Activated naive CD4-positive, alpha-beta T cell treated with anti-CD3 and anti-CD28 coated beads, Interleukin-2, amount 10 ng/mL, durations not matched to agents 7 days and 5 days (primary cell): ENCODE results near the gene NPHP4.

Experiments
- CTCF ChIA-PET: fragments of 350-600 bp; sonication (Branson Sonifier 250); formaldehyde crosslinking; loops from one replicate; lab custom pipeline; 2021; ENCODE audit warnings: antibody characterized with exemption; lab: Charles Lee
- DNase-seq: peaks from one replicate; pipeline ENCODE4 v3.0.0-alpha.2; 2020
- H3K27ac Mint-ChIP-seq: one replicate; pipeline ENCODE4 v1.8.0; 2021; ENCODE audit warnings: mild to moderate bottlenecking, moderate library complexity, mixed read lengths
- H3K27me3 Mint-ChIP-seq: one replicate; pipeline ENCODE4 v1.8.0; 2021; ENCODE audit warnings: mild to moderate bottlenecking, mixed read lengths
- H3K36me3 Mint-ChIP-seq: one replicate; pipeline ENCODE4 v1.8.0; 2021; ENCODE audit warnings: mixed read lengths
- H3K4me1 Mint-ChIP-seq: one replicate; pipeline ENCODE4 v1.8.0; 2021; ENCODE audit warnings: mixed read lengths
- H3K4me3 Mint-ChIP-seq: one replicate; pipeline ENCODE4 v1.8.0; 2021; ENCODE audit warnings: mild to moderate bottlenecking, moderate library complexity, mixed read lengths
- H3K9me3 Mint-ChIP-seq: one replicate; pipeline ENCODE4 v1.8.0; 2021; ENCODE audit warnings: mixed read lengths

NPHP4 gene

DNA sequence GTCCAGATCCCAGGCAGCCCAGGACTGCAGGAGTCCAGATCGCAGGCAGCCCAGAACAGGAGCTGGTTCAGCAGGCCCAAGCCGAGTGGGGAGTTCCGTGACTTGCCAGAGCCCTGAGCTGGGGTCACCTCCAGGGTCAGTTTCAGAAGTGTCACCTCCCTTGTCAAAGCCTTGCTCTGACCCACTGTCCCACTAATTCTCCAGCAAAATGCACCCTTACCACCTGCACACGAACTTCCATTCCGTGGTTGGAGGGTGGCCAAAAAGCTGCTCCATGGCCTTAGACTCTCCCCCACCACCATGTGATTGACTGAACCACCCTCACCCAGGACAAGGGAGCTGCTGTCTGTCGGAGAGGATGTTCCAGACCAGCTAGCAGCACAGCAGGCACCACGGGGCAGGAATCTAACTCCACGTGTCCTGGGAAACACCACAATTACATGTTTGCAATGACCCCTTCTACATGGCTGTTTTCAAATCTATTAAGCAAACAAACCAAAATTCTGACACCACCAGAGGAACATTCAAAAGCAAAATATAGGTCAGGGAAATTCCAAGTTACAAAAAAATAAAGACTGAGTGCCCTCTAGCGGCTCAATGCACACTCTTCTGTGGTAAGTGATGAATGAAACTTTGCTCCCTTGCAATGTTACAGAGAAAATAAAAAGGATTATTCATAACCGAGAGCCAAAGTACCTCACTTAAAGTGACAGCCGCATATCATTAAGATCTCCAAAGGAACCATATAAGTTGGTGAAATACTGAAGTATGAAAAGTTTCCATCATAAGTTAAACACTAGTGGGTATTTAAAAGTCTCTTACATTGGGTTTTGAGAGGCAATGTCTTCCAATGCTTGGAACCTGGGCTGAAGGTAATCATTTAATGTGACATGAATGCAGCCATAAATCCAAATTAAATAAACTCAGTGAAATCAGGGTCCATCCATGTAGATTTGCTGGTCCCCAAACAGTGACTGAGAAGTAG, 76.3 kb downstream of the NPHP4 start:
- Mint-ChIP-seq H3K4me3 (no peak overlapping the region), H3K4me1 (no peaks in the 10 kb centered on the region), H3K27me3 (no peaks in the 10 kb centered on the region), H3K36me3 (no peaks in the 10 kb centered on the region), H3K9me3 (no peaks in the 10 kb centered on the region), H3K27ac (no peak overlapping the region)
- CTCF ChIA-PET, result interaction anchor here (1.0 to 1.9 kb wide), 3 partner anchors 22 to 60 kb away, joined by 3 to 4 read pairs (median 3); no protein-coding TSS in a partner anchor
- peak; percentile 44 for DNase-seq

- H3K4me3 Mint-ChIP-seq, result no peak overlapping the region
- DNase-seq, result no peak
- H3K27ac Mint-ChIP-seq, result no peak overlapping the region
- CTCF ChIA-PET, result interaction anchor here (1.0 to 1.9 kb wide), 3 partner anchors 23 to 404 kb away, joined by 3 to 4 read pairs (median 4); no protein-coding TSS in a partner anchor
- no peaks in the 10 kb centered on the region for H3K36me3 Mint-ChIP-seq
- H3K9me3 Mint-ChIP-seq, result no peaks in the 10 kb centered on the region
- no peaks in the 10 kb centered on the region for H3K27me3 Mint-ChIP-seq
- no peaks in the 10 kb centered on the region for H3K4me1 Mint-ChIP-seq
Measured at GRCh38 chr1:5914676-5915365, 77.4 kb downstream of the NPHP4 start.

GRCh38 chr1:5913876-5914275, 78.3 kb downstream of the NPHP4 start:
- CTCF ChIA-PET, result interaction anchor here (1.7 kb wide), 1 partner anchor 403 kb away, joined by 4 read pairs; no protein-coding TSS in a partner anchor
- no peak overlapping the region for H3K27ac Mint-ChIP-seq
- H3K36me3 Mint-ChIP-seq, result no peaks in the 10 kb centered on the region
- no peak for DNase-seq
- no peaks in the 10 kb centered on the region for H3K4me1 Mint-ChIP-seq
- no peak overlapping the region for H3K4me3 Mint-ChIP-seq
- H3K9me3 Mint-ChIP-seq, result no peaks in the 10 kb centered on the region
- H3K27me3 Mint-ChIP-seq, result no peaks in the 10 kb centered on the region

DNA sequence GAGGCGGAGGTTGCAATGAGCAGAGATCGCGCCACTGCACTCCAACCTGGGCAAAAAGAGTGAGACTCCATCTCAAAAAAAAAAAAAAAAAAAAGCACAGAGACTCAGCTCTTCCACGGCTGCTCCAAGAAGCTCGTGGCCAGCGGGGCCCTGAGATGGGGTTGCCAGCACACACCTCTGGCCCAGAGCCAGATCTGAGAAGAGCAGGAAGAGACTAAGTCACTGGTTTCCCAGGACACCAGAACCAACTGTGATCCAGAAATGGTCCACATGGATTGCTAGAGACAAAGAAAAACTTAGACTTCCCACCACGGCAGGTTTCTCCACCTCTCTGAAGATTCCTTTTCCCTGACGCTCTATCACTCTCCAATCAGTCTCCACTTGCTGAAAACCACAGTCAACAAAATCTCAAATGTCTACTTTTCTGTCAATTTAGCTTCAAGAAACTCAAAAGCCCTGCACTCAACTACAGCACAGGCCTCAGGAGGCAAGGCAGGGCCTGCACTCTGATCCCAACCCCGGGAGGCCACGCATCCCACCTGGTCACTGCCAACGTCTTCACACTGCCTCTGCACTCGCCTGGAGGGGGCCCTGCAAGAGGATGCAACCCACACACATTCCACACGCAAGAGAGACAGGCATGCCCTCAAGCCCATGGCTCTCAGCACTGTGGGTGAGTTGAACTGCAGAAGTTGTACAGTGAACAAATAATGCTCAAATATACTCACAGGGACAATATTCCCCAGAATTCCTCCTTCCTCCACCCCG, 79.0 kb downstream of the NPHP4 start:
- no peak overlapping the region for H3K27ac Mint-ChIP-seq
- CTCF ChIA-PET, result interaction anchor here (1.7 kb wide), 1 partner anchor 403 kb away, joined by 4 read pairs; no protein-coding TSS in a partner anchor

GRCh38 chr1:5911871-5912271, 80.4 kb downstream of the NPHP4 start:
- CTCF ChIA-PET, result no interaction called here

More for the DNA sequence above, 79.0 kb downstream of the NPHP4 start:
- no peak for DNase-seq
- no peaks in the 10 kb centered on the region for H3K27me3 Mint-ChIP-seq
- no peaks in the 10 kb centered on the region for H3K9me3 Mint-ChIP-seq
- no peaks in the 10 kb centered on the region for H3K36me3 Mint-ChIP-seq
- no peaks in the 10 kb centered on the region for H3K4me1 Mint-ChIP-seq
- no peak overlapping the region for H3K4me3 Mint-ChIP-seq

GRCh38 chr1:5911157-5911556, 81.1 kb downstream of the NPHP4 start:
- no peaks in the 10 kb centered on the region for H3K9me3 Mint-ChIP-seq
- no peak overlapping the region for H3K27ac Mint-ChIP-seq
- H3K27me3 Mint-ChIP-seq, result no peaks in the 10 kb centered on the region
- CTCF ChIA-PET, result no interaction called here
- H3K4me1 Mint-ChIP-seq, result no peaks in the 10 kb centered on the region
- no peak for DNase-seq
- no peaks in the 10 kb centered on the region for H3K36me3 Mint-ChIP-seq
- no peak overlapping the region for H3K4me3 Mint-ChIP-seq

More at GRCh38 chr1:5911871-5912271, 80.4 kb downstream of the NPHP4 start:
- H3K9me3 Mint-ChIP-seq, result no peaks in the 10 kb centered on the region
- no peaks in the 10 kb centered on the region for H3K27me3 Mint-ChIP-seq
- H3K27ac Mint-ChIP-seq, result no peak overlapping the region
- DNase-seq, result no peak
- H3K36me3 Mint-ChIP-seq, result no peaks in the 10 kb centered on the region
- no peak overlapping the region for H3K4me3 Mint-ChIP-seq
- H3K4me1 Mint-ChIP-seq, result no peaks in the 10 kb centered on the region

GRCh38 chr1:5910666-5911065, 81.6 kb downstream of the NPHP4 start:
- no peak overlapping the region for H3K27ac Mint-ChIP-seq
- no peaks in the 10 kb centered on the region for H3K36me3 Mint-ChIP-seq
- CTCF ChIA-PET, result no interaction called here
- no peaks in the 10 kb centered on the region for H3K27me3 Mint-ChIP-seq
- no peak for DNase-seq
- no peaks in the 10 kb centered on the region for H3K4me1 Mint-ChIP-seq
- no peaks in the 10 kb centered on the region for H3K9me3 Mint-ChIP-seq
- no peak overlapping the region for H3K4me3 Mint-ChIP-seq

GRCh38 chr1:5910276-5910620, 82.0 kb downstream of the NPHP4 start:
- Mint-ChIP-seq H3K36me3 (no peaks in the 10 kb centered on the region), H3K4me1 (no peaks in the 10 kb centered on the region), H3K9me3 (no peaks in the 10 kb centered on the region), H3K4me3 (no peak overlapping the region), H3K27me3 (no peaks in the 10 kb centered on the region), H3K27ac (no peak overlapping the region)
- CTCF ChIA-PET, result no interaction called here
- no peak for DNase-seq

GRCh38 chr1:5909576-5910275, 82.5 kb downstream of the NPHP4 start:
- Mint-ChIP-seq H3K27ac (no peak overlapping the region), H3K4me3 (no peak overlapping the region), H3K36me3 (no peaks in the 10 kb centered on the region), H3K4me1 (no peaks in the 10 kb centered on the region), H3K9me3 (no peaks in the 10 kb centered on the region), H3K27me3 (no peaks in the 10 kb centered on the region)
- no peak for DNase-seq
- CTCF ChIA-PET, result no interaction called here

GRCh38 chr1:5908461-5909375, 83.5 kb downstream of the NPHP4 start:
- H3K27me3 Mint-ChIP-seq, result no peaks in the 10 kb centered on the region
- no peaks in the 10 kb centered on the region for H3K9me3 Mint-ChIP-seq
- H3K27ac Mint-ChIP-seq, result no peak overlapping the region
- no peaks in the 10 kb centered on the region for H3K4me1 Mint-ChIP-seq
- CTCF ChIA-PET, result no interaction called here
- H3K36me3 Mint-ChIP-seq, result peaks cover 5% of the 10 kb centered on the region
- DNase-seq, result no peak
- no peak overlapping the region for H3K4me3 Mint-ChIP-seq

- H3K9me3 Mint-ChIP-seq, result no peaks in the 10 kb centered on the region
Measured at GRCh38 chr1:5907966-5908365, 84.3 kb downstream of the NPHP4 start.

GRCh38 chr1:5907386-5907785, 84.8 kb downstream of the NPHP4 start:
- Mint-ChIP-seq H3K9me3 (no peaks in the 10 kb centered on the region), H3K27ac (no peak overlapping the region), H3K4me3 (no peak overlapping the region), H3K27me3 (no peaks in the 10 kb centered on the region), H3K4me1 (no peaks in the 10 kb centered on the region), H3K36me3 (peaks cover 5% of the 10 kb centered on the region)
- DNase-seq, result no peak
- CTCF ChIA-PET, result no interaction called here

More at GRCh38 chr1:5907966-5908365, 84.3 kb downstream of the NPHP4 start:
- H3K27me3 Mint-ChIP-seq, result no peaks in the 10 kb centered on the region
- CTCF ChIA-PET, result no interaction called here
- H3K4me3 Mint-ChIP-seq, result no peak overlapping the region
- H3K36me3 Mint-ChIP-seq, result peaks cover 5% of the 10 kb centered on the region
- H3K4me1 Mint-ChIP-seq, result no peaks in the 10 kb centered on the region
- H3K27ac Mint-ChIP-seq, result no peak overlapping the region
- DNase-seq, result no peak

DNA sequence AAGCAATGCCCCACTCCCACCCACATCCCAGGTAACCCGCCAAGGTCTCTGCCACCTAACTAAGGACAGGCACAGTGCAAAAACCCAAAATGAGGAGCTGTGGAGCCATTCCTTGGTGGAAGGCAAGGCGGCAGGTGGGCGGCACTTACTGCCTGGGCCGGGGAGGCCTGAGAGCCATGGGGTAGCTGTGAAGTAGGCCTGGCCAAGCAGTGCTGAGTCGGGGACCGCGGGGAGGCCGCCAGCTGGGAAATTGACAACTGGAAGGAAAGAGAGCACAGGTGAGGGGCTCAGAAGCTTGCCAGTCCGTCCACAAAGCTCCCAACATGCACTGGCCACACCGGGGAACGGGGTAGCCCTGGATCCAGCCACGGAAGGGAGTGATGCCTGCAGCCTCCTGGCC, 85.3 kb downstream of the NPHP4 start:
- CTCF ChIA-PET, result no interaction called here
- Mint-ChIP-seq H3K36me3 (peaks cover 5% of the 10 kb centered on the region), H3K27me3 (no peaks in the 10 kb centered on the region), H3K4me3 (no peak overlapping the region), H3K27ac (no peak overlapping the region), H3K9me3 (no peaks in the 10 kb centered on the region), H3K4me1 (no peaks in the 10 kb centered on the region)
- DNase-seq, result no peak
